Germinal center (tissue), 1 donor: ENCODE results near the gene ATP1A2.

Experiments used
- DNase-seq: peaks from one replicate; pipeline ENCODE4 v3.0.0; 2012; ENCODE audit warnings: mixed read lengths, low spot score

The ATP1A2 gene

GRCh38 chr1:160146107-160146506, 30.5 kb downstream of the ATP1A2 start:
- DNase-seq = no peak

- DNase-seq = no peak
Observed at GRCh38 chr1:160148121-160148520, 32.6 kb downstream of the ATP1A2 start.

GRCh38 chr1:160149233-160149632, 33.7 kb downstream of the ATP1A2 start:
- DNase-seq = no peak

- no peak for DNase-seq
Observed at GRCh38 chr1:160149716-160150115, 34.2 kb downstream of the ATP1A2 start.

- no peak for DNase-seq
Observed at GRCh38 chr1:160151303-160151702, 35.7 kb downstream of the ATP1A2 start, which contains the start of gene ATP1A4. Gene ATP1A4 (plus strand): TSS chr1:160151603. CDS start chr1:160152041, 438 bp downstream.

- no peak for DNase-seq
Observed at GRCh38 chr1:160154790-160155189, 39.2 kb downstream of the ATP1A2 start.

GRCh38 chr1:160156361-160156760, 40.8 kb downstream of the ATP1A2 start:
- DNase-seq = no peak

GRCh38 chr1:160157174-160157573, 41.6 kb downstream of the ATP1A2 start:
- no peak for DNase-seq

- no peak for DNase-seq
Observed at GRCh38 chr1:160158031-160158430, 42.5 kb downstream of the ATP1A2 start.

GRCh38 chr1:160158534-160158933, 43.0 kb downstream of the ATP1A2 start:
- no peak for DNase-seq

- no peak for DNase-seq
Observed at GRCh38 chr1:160159846-160160245, 44.3 kb downstream of the ATP1A2 start.

- no peak for DNase-seq
Observed at GRCh38 chr1:160161965-160162705, 46.6 kb downstream of the ATP1A2 start.

- no peak for DNase-seq
Observed at GRCh38 chr1:160162931-160163330, 47.4 kb downstream of the ATP1A2 start.

- DNase-seq = no peak
Observed at GRCh38 chr1:160163615-160164014, 48.1 kb downstream of the ATP1A2 start.

- DNase-seq = no peak
Observed at GRCh38 chr1:160164121-160164520, 48.6 kb downstream of the ATP1A2 start.

GRCh38 chr1:160166166-160166868, 50.8 kb downstream of the ATP1A2 start:
- no peak for DNase-seq

GRCh38 chr1:160167056-160167455, 51.5 kb downstream of the ATP1A2 start:
- DNase-seq = no peak

- no peak for DNase-seq
Observed at GRCh38 chr1:160167580-160167979, 52.0 kb downstream of the ATP1A2 start.

GRCh38 chr1:160168016-160168415, 52.5 kb downstream of the ATP1A2 start:
- no peak for DNase-seq

GRCh38 chr1:160168609-160169369, 53.2 kb downstream of the ATP1A2 start:
- no peak for DNase-seq

- DNase-seq = no peak
Observed at GRCh38 chr1:160169553-160170399, 54.2 kb downstream of the ATP1A2 start.

GRCh38 chr1:160171354-160171753, 55.8 kb downstream of the ATP1A2 start:
- no peak for DNase-seq
